ENCODE measurements around the gene PRKAG2.

Gene PRKAG2

GRCh38 chr7:151763420-151763984 lies 113.4 kb downstream of the PRKAG2 start:
- H3K36me3 ChIP-seq (ENCODE audit: control insufficient read depth in 5 of 5, insufficient read depth in 5 of 5, low read length in 5 of 5), result peaks cover 0 to 17% (median 11%) of the 10 kb centered on the region in 5 donors
- no peaks in the 10 kb centered on the region for H3K27me3 ChIP-seq (ENCODE audit: control insufficient read depth in 5 of 5, insufficient read depth in 4 of 5, low read length in 5 of 5)
- H3K27ac ChIP-seq (ENCODE audit: low read depth, low read length), result no peak overlapping the region

GRCh38 chr7:151762583-151763245 lies 114.2 kb downstream of the PRKAG2 start:
- no peak overlapping the region for H3K4me3 ChIP-seq (ENCODE audit: low read depth in 1 of 5, low read length in 5 of 5)
- H3K4me1 ChIP-seq (ENCODE audit: control insufficient read depth in 5 of 5, insufficient read depth in 5 of 5, low read length in 5 of 5), result peaks cover 0 to 13% (median 9%) of the 10 kb centered on the region in 5 donors
- H3K9ac ChIP-seq (ENCODE audit: low read length in 5 of 5), result no peak overlapping the region
- peaks cover 0 to 17% (median 11%) of the 10 kb centered on the region in 5 donors for H3K36me3 ChIP-seq (ENCODE audit: control insufficient read depth in 5 of 5, insufficient read depth in 5 of 5, low read length in 5 of 5)
- no peak overlapping the region for H3K27ac ChIP-seq (ENCODE audit: low read depth, low read length)
- H3K9me3 ChIP-seq (ENCODE audit: control insufficient read depth in 5 of 5, low read length in 5 of 5), result no peaks in the 10 kb centered on the region
- no peaks in the 10 kb centered on the region for H3K27me3 ChIP-seq (ENCODE audit: control insufficient read depth in 5 of 5, insufficient read depth in 4 of 5, low read length in 5 of 5)

More at GRCh38 chr7:151763420-151763984, 113.4 kb downstream of the PRKAG2 start:
- Histone ChIP-seq H3K4me3 (ENCODE audit: low read depth in 1 of 5, low read length in 5 of 5) (no peak overlapping the region), H3K4me1 (ENCODE audit: control insufficient read depth in 5 of 5, insufficient read depth in 5 of 5, low read length in 5 of 5) (peaks cover 0 to 13% (median 9%) of the 10 kb centered on the region in 5 donors), H3K9me3 (ENCODE audit: control insufficient read depth in 5 of 5, low read length in 5 of 5) (no peaks in the 10 kb centered on the region), H3K9ac (ENCODE audit: low read length in 5 of 5) (peak overlapping the region in 2 of 5 donors; percentile 8 to 32)

- no peak overlapping the region for H3K27ac ChIP-seq (ENCODE audit: low read depth, low read length)
- peaks cover 0 to 16% (median 9%) of the 10 kb centered on the region in 5 donors for H3K36me3 ChIP-seq (ENCODE audit: control insufficient read depth in 5 of 5, insufficient read depth in 5 of 5, low read length in 5 of 5)
- no peak overlapping the region for H3K9ac ChIP-seq (ENCODE audit: low read length in 5 of 5)
- H3K4me3 ChIP-seq (ENCODE audit: low read depth in 1 of 5, low read length in 5 of 5), result no peak overlapping the region
- peaks cover 0 to 13% (median 9%) of the 10 kb centered on the region in 5 donors for H3K4me1 ChIP-seq (ENCODE audit: control insufficient read depth in 5 of 5, insufficient read depth in 5 of 5, low read length in 5 of 5)
- no peaks in the 10 kb centered on the region for H3K27me3 ChIP-seq (ENCODE audit: control insufficient read depth in 5 of 5, insufficient read depth in 4 of 5, low read length in 5 of 5)
- H3K9me3 ChIP-seq (ENCODE audit: control insufficient read depth in 5 of 5, low read length in 5 of 5), result no peaks in the 10 kb centered on the region
Measured at GRCh38 chr7:151761957-151762356, 115.0 kb downstream of the PRKAG2 start.

GRCh38 chr7:151761231-151761630 lies 115.7 kb downstream of the PRKAG2 start:
- no peaks in the 10 kb centered on the region for H3K9me3 ChIP-seq (ENCODE audit: control insufficient read depth in 5 of 5, low read length in 5 of 5)
- peaks cover 0 to 9% (median 5%) of the 10 kb centered on the region in 5 donors for H3K36me3 ChIP-seq (ENCODE audit: control insufficient read depth in 5 of 5, insufficient read depth in 5 of 5, low read length in 5 of 5)
- no peak overlapping the region for H3K9ac ChIP-seq (ENCODE audit: low read length in 5 of 5)
- H3K4me3 ChIP-seq (ENCODE audit: low read depth in 1 of 5, low read length in 5 of 5), result no peak overlapping the region
- no peak overlapping the region for H3K27ac ChIP-seq (ENCODE audit: low read depth, low read length)
- peaks cover 0 to 15% (median 10%) of the 10 kb centered on the region in 5 donors for H3K4me1 ChIP-seq (ENCODE audit: control insufficient read depth in 5 of 5, insufficient read depth in 5 of 5, low read length in 5 of 5)
- no peaks in the 10 kb centered on the region for H3K27me3 ChIP-seq (ENCODE audit: control insufficient read depth in 5 of 5, insufficient read depth in 4 of 5, low read length in 5 of 5)

- Histone ChIP-seq H3K36me3 (ENCODE audit: control insufficient read depth in 5 of 5, insufficient read depth in 5 of 5, low read length in 5 of 5) (peaks cover 0 to 3% (median 0%) of the 10 kb centered on the region in 5 donors), H3K9ac (ENCODE audit: low read length in 5 of 5) (no peak overlapping the region), H3K27ac (ENCODE audit: low read depth, low read length) (no peak overlapping the region), H3K4me3 (ENCODE audit: low read depth in 1 of 5, low read length in 5 of 5) (no peak overlapping the region), H3K27me3 (ENCODE audit: control insufficient read depth in 5 of 5, insufficient read depth in 4 of 5, low read length in 5 of 5) (no peaks in the 10 kb centered on the region), H3K4me1 (ENCODE audit: control insufficient read depth in 5 of 5, insufficient read depth in 5 of 5, low read length in 5 of 5) (peaks cover 2 to 32% (median 26%) of the 10 kb centered on the region in 5 donors), H3K9me3 (ENCODE audit: control insufficient read depth in 5 of 5, low read length in 5 of 5) (no peaks in the 10 kb centered on the region)
Measured at GRCh38 chr7:151759591-151760042, 117.3 kb downstream of the PRKAG2 start.

GRCh38 chr7:151758622-151759540 lies 118.0 kb downstream of the PRKAG2 start:
- H3K36me3 ChIP-seq (ENCODE audit: control insufficient read depth in 5 of 5, insufficient read depth in 5 of 5, low read length in 5 of 5), result no peaks in the 10 kb centered on the region
- peaks cover 5 to 31% (median 27%) of the 10 kb centered on the region in 5 donors for H3K4me1 ChIP-seq (ENCODE audit: control insufficient read depth in 5 of 5, insufficient read depth in 5 of 5, low read length in 5 of 5)
- H3K9ac ChIP-seq (ENCODE audit: low read length in 5 of 5), result no peak overlapping the region

GRCh38 chr7:151757274-151757673 lies 119.6 kb downstream of the PRKAG2 start:
- Histone ChIP-seq H3K4me1 (ENCODE audit: control insufficient read depth in 5 of 5, insufficient read depth in 5 of 5, low read length in 5 of 5) (peaks cover 5 to 27% (median 22%) of the 10 kb centered on the region in 5 donors), H3K9ac (ENCODE audit: low read length in 5 of 5) (no peak overlapping the region), H3K36me3 (ENCODE audit: control insufficient read depth in 5 of 5, insufficient read depth in 5 of 5, low read length in 5 of 5) (peaks cover 0 to 3% (median 0%) of the 10 kb centered on the region in 5 donors), H3K4me3 (ENCODE audit: low read depth in 1 of 5, low read length in 5 of 5) (no peak overlapping the region), H3K9me3 (ENCODE audit: control insufficient read depth in 5 of 5, low read length in 5 of 5) (no peaks in the 10 kb centered on the region), H3K27me3 (ENCODE audit: control insufficient read depth in 5 of 5, insufficient read depth in 4 of 5, low read length in 5 of 5) (no peaks in the 10 kb centered on the region), H3K27ac (ENCODE audit: low read depth, low read length) (no peak overlapping the region)

More at GRCh38 chr7:151758622-151759540, 118.0 kb downstream of the PRKAG2 start:
- H3K4me3 ChIP-seq (ENCODE audit: low read depth in 1 of 5, low read length in 5 of 5), result no peak overlapping the region
- no peak overlapping the region for H3K27ac ChIP-seq (ENCODE audit: low read depth, low read length)
- no peaks in the 10 kb centered on the region for H3K27me3 ChIP-seq (ENCODE audit: control insufficient read depth in 5 of 5, insufficient read depth in 4 of 5, low read length in 5 of 5)
- no peaks in the 10 kb centered on the region for H3K9me3 ChIP-seq (ENCODE audit: control insufficient read depth in 5 of 5, low read length in 5 of 5)

GRCh38 chr7:151756866-151757265 lies 120.0 kb downstream of the PRKAG2 start:
- H3K9me3 ChIP-seq (ENCODE audit: control insufficient read depth in 5 of 5, low read length in 5 of 5), result no peaks in the 10 kb centered on the region
- H3K9ac ChIP-seq (ENCODE audit: low read length in 5 of 5), result no peak overlapping the region
- H3K4me1 ChIP-seq (ENCODE audit: control insufficient read depth in 5 of 5, insufficient read depth in 5 of 5, low read length in 5 of 5), result peaks cover 5 to 27% (median 22%) of the 10 kb centered on the region in 5 donors
- no peak overlapping the region for H3K4me3 ChIP-seq (ENCODE audit: low read depth in 1 of 5, low read length in 5 of 5)
- H3K27ac ChIP-seq (ENCODE audit: low read depth, low read length), result no peak overlapping the region
- no peaks in the 10 kb centered on the region for H3K27me3 ChIP-seq (ENCODE audit: control insufficient read depth in 5 of 5, insufficient read depth in 4 of 5, low read length in 5 of 5)
- H3K36me3 ChIP-seq (ENCODE audit: control insufficient read depth in 5 of 5, insufficient read depth in 5 of 5, low read length in 5 of 5), result peaks cover 0 to 3% (median 0%) of the 10 kb centered on the region in 5 donors

- Histone ChIP-seq H3K36me3 (ENCODE audit: control insufficient read depth in 5 of 5, insufficient read depth in 5 of 5, low read length in 5 of 5) (peaks cover 0 to 3% (median 0%) of the 10 kb centered on the region in 5 donors), H3K9ac (ENCODE audit: low read length in 5 of 5) (no peak overlapping the region), H3K27me3 (ENCODE audit: control insufficient read depth in 5 of 5, insufficient read depth in 4 of 5, low read length in 5 of 5) (no peaks in the 10 kb centered on the region), H3K4me1 (ENCODE audit: control insufficient read depth in 5 of 5, insufficient read depth in 5 of 5, low read length in 5 of 5) (peaks cover 5 to 27% (median 22%) of the 10 kb centered on the region in 5 donors), H3K4me3 (ENCODE audit: low read depth in 1 of 5, low read length in 5 of 5) (no peak overlapping the region), H3K27ac (ENCODE audit: low read depth, low read length) (no peak overlapping the region), H3K9me3 (ENCODE audit: control insufficient read depth in 5 of 5, low read length in 5 of 5) (no peaks in the 10 kb centered on the region)
Measured at GRCh38 chr7:151756076-151756731, 120.7 kb downstream of the PRKAG2 start.
